Panc1 (cell line): ENCODE data around the gene ACOT8. TPM values are rescaled to one million over a fixed set of nuclear protein-coding genes. Genes with fewer than 3 reads are reported as not detected.
"Not testable (repeated sequence)": the region's sequence is repeated elsewhere in the genome, so short reads cannot be mapped to it uniquely, and the experiment has no call there.

Experiments used
- ATAC-seq: fragments of 200-7000 bp; cut with Tn5 transposase; 2 replicates; pipeline ENCODE4 v1.9.1; 2020; ENCODE audit warnings: mild to moderate bottlenecking, moderate library complexity
- BruUV-seq: library from RNA; stranded (reverse); fragments of 400-500 nt; replicated peaks from 2 replicates; lab custom pipeline; 2021; lab: Mats Ljungman, UMichigan
- CTCF ChIA-PET: fragments of 300-600 bp; sonication (Branson Sonifier 250); formaldehyde crosslinking; loops from one replicate; lab custom pipeline; 2022; ENCODE audit warnings: antibody characterized with exemption; lab: Charles Lee
- POLR2A ChIA-PET: fragments of 300-600 bp; sonication (Branson Sonifier 250); formaldehyde crosslinking; loops from one replicate; lab custom pipeline; 2022; ENCODE audit warnings: antibody characterized with exemption; lab: Charles Lee
- DNase-seq: peaks from one replicate; pipeline ENCODE4 v3.0.0-alpha.2; 2010; ENCODE audit warnings: low read depth, low spot score
- H3K27ac ChIP-seq: 2 replicates; pipeline ENCODE4 v1.5.1; 2011; ENCODE audit warnings: mild to moderate bottlenecking, low read length, inconsistent platforms
- H3K27me3 ChIP-seq: fragments of 200-500 bp; sonication (Bioruptor generic); 2 replicates; pipeline ENCODE4 v1.6.0; 2014; ENCODE audit warnings: low read length, inconsistent platforms; ENCODE audit not compliant: control insufficient read depth, insufficient read depth
- H3K36me3 ChIP-seq: fragments of 200-500 bp; sonication (Bioruptor generic); 2 replicates; pipeline ENCODE4 v1.5.1; 2014; ENCODE audit warnings: inconsistent platforms, mild to moderate bottlenecking, low read length, moderate library complexity; ENCODE audit not compliant: control insufficient read depth, insufficient read depth
- H3K4me1 ChIP-seq: 2 replicates; pipeline ENCODE4 v1.5.1; 2011; ENCODE audit warnings: inconsistent platforms, mild to moderate bottlenecking, low read length, moderate library complexity; ENCODE audit not compliant: control insufficient read depth, insufficient read depth
- H3K4me3 ChIP-seq, 2 experiments: 2 replicates each; pipeline ENCODE4 v1.5.1; 2011 to 2012; ENCODE audit warnings: low read depth in 2 of 2, low read length in 2 of 2, mild to moderate bottlenecking in 2 of 2, inconsistent platforms in 1 of 2, moderate library complexity in 1 of 2
- H3K9me3 ChIP-seq: fragments of 200-500 bp; sonication (Bioruptor generic); 2 replicates; pipeline ENCODE4 v1.5.1; 2014; ENCODE audit warnings: low read depth, mild to moderate bottlenecking, inconsistent platforms, low read length, moderate library complexity; ENCODE audit not compliant: control insufficient read depth, insufficient read depth
- CTCF ChIP-seq: fragments of 450-650 bp; IDR thresholded peaks from 2 replicates; pipeline ENCODE4 v1.5.1; 2017; ENCODE audit warnings: mild to moderate bottlenecking
- POLR2AphosphoS5 ChIP-seq: IDR thresholded peaks from 2 replicates; pipeline ENCODE4 v1.6.1; 2012; ENCODE audit warnings: mild to moderate bottlenecking, low read depth, low read length, moderate library complexity
- REST ChIP-seq, 2 experiments: IDR thresholded peaks; 2 replicates each; pipeline ENCODE4 v1.6.1; 2011 to 2012; ENCODE audit warnings: low read depth in 2 of 2, control low read depth in 1 of 2, low read length in 1 of 2, mild to moderate bottlenecking in 1 of 2, moderate library complexity in 1 of 2; ENCODE audit not compliant: insufficient read depth in 1 of 2
- SIN3A ChIP-seq: IDR thresholded peaks from 2 replicates; pipeline ENCODE4 v1.6.1; 2012; ENCODE audit warnings: low read depth, mild to moderate bottlenecking, low read length, moderate library complexity, borderline replicate concordance; ENCODE audit not compliant: insufficient read depth
- TCF7L2 ChIP-seq: IDR thresholded peaks from 2 replicates; pipeline ENCODE4 v1.6.1; 2011; ENCODE audit warnings: mild to moderate bottlenecking, low read depth, low read length, inconsistent platforms
- in situ Hi-C: cut with HindIII; loops from 2 replicates; pipeline ENCODE4 v1.10.0; 2016; ENCODE audit warnings: low sequenced_read_pairs, low pct_unique_long_range_greater_than_20kb
- intact Hi-C: fragments of 100-400 bp; cut with micrococcal nuclease; formaldehyde crosslinking; loops from one replicate; pipeline ENCODE4 v1.10.0; 2022; ENCODE audit not compliant: unreplicated experiment
- total RNA-seq: library from RNA; stranded (reverse); gene quantifications from one replicate; pipeline ENCODE4 v1.2.1, GENCODE V29; 2021; ENCODE audit not compliant: unreplicated experiment

Gene ACOT8
- total RNA-seq, 1 experiment from 2014 or later, result 21.1 TPM

- ChIA-PET CTCF (interaction anchor here (0.6 to 1.1 kb wide), 5 partner anchors 15 to 202 kb away, joined by 3 to 10 read pairs (median 4); no protein-coding TSS in a partner anchor), POLR2A (interaction anchor here (0.9 kb wide), 1 partner anchor 14 kb away, joined by 3 read pairs; no protein-coding TSS in a partner anchor)
- no peak for TF ChIP-seq TCF7L2
- TF ChIP-seq CTCF, result peak; percentile 84
- in situ Hi-C loops, result no loop called here
- no peak overlapping the region for H3K4me3 ChIP-seq
- intact Hi-C loops, result no loop called here
- peaks cover 9% of the 10 kb centered on the region for H3K36me3 ChIP-seq
- peak; percentile 96 for ATAC-seq
- H3K9me3 ChIP-seq, result no peaks in the 10 kb centered on the region
- no peaks in the 10 kb centered on the region for H3K4me1 ChIP-seq
- H3K27me3 ChIP-seq, result no peaks in the 10 kb centered on the region
- no peak overlapping the region for H3K27ac ChIP-seq
- no peak for DNase-seq
- no TSS peak for BruUV-seq
Observed at GRCh38 chr20:45798935-45799642, 58.1 kb downstream of the ACOT8 start.

GRCh38 chr20:45797955-45798354 is 59.2 kb downstream of the ACOT8 start:
- in situ Hi-C loops, ATAC-seq, H3K36me3 ChIP-seq, H3K4me1 ChIP-seq, DNase-seq, H3K4me3 ChIP-seq, CTCF ChIA-PET, H3K27me3 ChIP-seq, H3K9me3 ChIP-seq, intact Hi-C loops, BruUV-seq, H3K27ac ChIP-seq: not testable (repeated sequence)
- POLR2A ChIA-PET, result interaction anchor here (0.9 kb wide), 1 partner anchor 15 kb away, joined by 3 read pairs; no protein-coding TSS in a partner anchor

- DNase-seq, H3K4me1 ChIP-seq, intact Hi-C loops, POLR2A ChIA-PET, H3K9me3 ChIP-seq, BruUV-seq, in situ Hi-C loops, H3K36me3 ChIP-seq, H3K27me3 ChIP-seq, H3K4me3 ChIP-seq, H3K27ac ChIP-seq, CTCF ChIA-PET, ATAC-seq: not testable (repeated sequence)
Observed at GRCh38 chr20:45797510-45797909, 59.7 kb downstream of the ACOT8 start.

- no peak for ATAC-seq
- BruUV-seq, result no TSS peak
- in situ Hi-C loops, result no loop called here
- no peaks in the 10 kb centered on the region for H3K9me3 ChIP-seq
- H3K36me3 ChIP-seq, result peaks cover 6% of the 10 kb centered on the region
- intact Hi-C loops, result no loop called here
- no peaks in the 10 kb centered on the region for H3K27me3 ChIP-seq
- CTCF ChIA-PET, result no interaction called here
- H3K4me1 ChIP-seq, result peaks cover 5% of the 10 kb centered on the region; the same call in 1 of the 2 replicates
- TF ChIP-seq CTCF, result no peak
- no peak for TF ChIP-seq POLR2AphosphoS5
- TF ChIP-seq TCF7L2, result no peak
- TF ChIP-seq REST (IDR thresholded peaks at IDR 0.05; ENCODE audit: insufficient read depth in 1 of 2, low read depth in 2 of 2, low read length in 1 of 2), result no peak
- TF ChIP-seq SIN3A, result no peak
- H3K27ac ChIP-seq, result no peak overlapping the region
- no peak for DNase-seq
- POLR2A ChIA-PET, result interaction anchor here (0.6 to 0.7 kb wide), 4 partner anchors 10 to 616 kb away, joined by 3 to 6 read pairs (median 4); no protein-coding TSS in a partner anchor
- no peak overlapping the region for H3K4me3 ChIP-seq
Observed at GRCh38 chr20:45796337-45797065, 60.7 kb downstream of the ACOT8 start.
